Measurements from ENCODE around the gene ABCA13. TPM values are rescaled to one million over a fixed set of nuclear protein-coding genes. Genes with fewer than 3 reads are reported as not detected.

Gene ABCA13
- polyA plus RNA-seq, 1 of the 3 experiments (the other 2 are of a cell fraction), result not detected

GRCh38 chr7:48262606-48263310 lies 91.5 kb downstream of the ABCA13 start:
- H3K4me2 ChIP-seq, result no peak overlapping the region

GRCh38 chr7:48263311-48263650 lies 92.0 kb downstream of the ABCA13 start:
- H3K27ac ChIP-seq (ENCODE audit: low read depth in 2 of 2, low read length in 1 of 2), result no peak overlapping the region
- WGBS (ENCODE audit: low lambda C conversion rate), result 11% methylated on average over 2 of the region's 2 CpGs

More at GRCh38 chr7:48262606-48263310, 91.5 kb downstream of the ABCA13 start:
- Histone ChIP-seq H3K9me2 (no peaks in the 10 kb centered on the region; the same call in 1 of the 2 replicates), H3K4me1 (ENCODE audit: control insufficient read depth in 1 of 2, insufficient read depth in 2 of 2, low read depth in 1 of 2, low read length in 1 of 2) (no peaks in the 10 kb centered on the region), H2AFZ (ENCODE audit: low read depth) (no peak overlapping the region), H3K36me3 (replicated peaks in 1 of 2; ENCODE audit: control insufficient read depth in 1 of 2, insufficient read depth in 2 of 2, low read length in 1 of 2) (no peaks in the 10 kb centered on the region), H3K9ac (no peak overlapping the region), H3K9me3 (no peaks in the 10 kb centered on the region), H3K27me3 (ENCODE audit: insufficient read depth) (peaks cover 6% of the 10 kb centered on the region; the same call in 1 of the 2 replicates), H3F3A (replicated peaks; ENCODE audit: insufficient read depth) (no peaks in the 10 kb centered on the region), H3K4me3 (ENCODE audit: low read depth in 2 of 2, low read length in 1 of 2) (no peak overlapping the region), H3K27ac (ENCODE audit: low read depth in 2 of 2, low read length in 1 of 2) (no peak overlapping the region), H3K79me2 (ENCODE audit: insufficient read depth) (no peaks in the 10 kb centered on the region), H4K20me1 (ENCODE audit: insufficient read depth) (no peaks in the 10 kb centered on the region)
- POLR2A ChIA-PET, result no interaction called here
- TF ChIP-seq RCOR1 (IDR thresholded peaks at IDR 0.05; ENCODE audit: low read length), result no peak
- no peak for TF ChIP-seq RFX5 (IDR thresholded peaks at IDR 0.05; ENCODE audit: low read length)
- no peak for TF ChIP-seq TCF12 (IDR thresholded peaks at IDR 0.05)
- no peak for TF ChIP-seq TEAD4 (IDR thresholded peaks at IDR 0.05; ENCODE audit: borderline replicate concordance, insufficient read depth)
- no peak for TF ChIP-seq FOXJ3 (CRISPR knock-in tag; IDR thresholded peaks at IDR 0.05)
- no peak for TF ChIP-seq USF1 (IDR thresholded peaks at IDR 0.05; ENCODE audit: borderline replicate concordance, low read depth)
- TF ChIP-seq ELF1 (IDR thresholded peaks at IDR 0.05), result no peak
- DNase-seq, result no peak
- 0% methylated on average over 1 of the region's 1 CpG for WGBS (ENCODE audit: low lambda C conversion rate)
- CTCF ChIA-PET, result interaction anchor here (0.7 to 1.0 kb wide), 2 partner anchors 10 to 36 kb away, joined by 3 read pairs; no protein-coding TSS in a partner anchor

GRCh38 chr7:48269066-48269465 lies 97.8 kb downstream of the ABCA13 start:
- Histone ChIP-seq H3F3A (replicated peaks; ENCODE audit: insufficient read depth) (no peaks in the 10 kb centered on the region), H4K20me1 (ENCODE audit: insufficient read depth) (no peaks in the 10 kb centered on the region), H3K36me3 (replicated peaks in 1 of 2; ENCODE audit: control insufficient read depth in 1 of 2, insufficient read depth in 2 of 2, low read length in 1 of 2) (no peaks in the 10 kb centered on the region), H3K4me3 (ENCODE audit: low read depth in 2 of 2, low read length in 1 of 2) (no peak overlapping the region), H3K9me3 (no peaks in the 10 kb centered on the region), H3K79me2 (ENCODE audit: insufficient read depth) (no peaks in the 10 kb centered on the region), H3K4me1 (ENCODE audit: control insufficient read depth in 1 of 2, insufficient read depth in 2 of 2, low read depth in 1 of 2, low read length in 1 of 2) (no peaks in the 10 kb centered on the region), H3K4me2 (no peak overlapping the region), H2AFZ (ENCODE audit: low read depth) (no peak overlapping the region), H3K9ac (no peak overlapping the region), H3K27ac (ENCODE audit: low read depth in 2 of 2, low read length in 1 of 2) (no peak overlapping the region), H3K27me3 (ENCODE audit: insufficient read depth) (no peaks in the 10 kb centered on the region), H3K9me2 (peaks cover 3% of the 10 kb centered on the region; the same call in 1 of the 2 replicates)
- POLR2A ChIA-PET, result no interaction called here
- CTCF ChIA-PET, result interaction anchor here (1.5 to 1.7 kb wide), 2 partner anchors 10 to 43 kb away, joined by 3 to 4 read pairs; no protein-coding TSS in a partner anchor
- 4% methylated on average over 1 of the region's 1 CpG for WGBS (ENCODE audit: low lambda C conversion rate)
- DNase-seq, result no peak
- TF ChIP-seq MEF2A (IDR thresholded peaks at IDR 0.05; ENCODE audit: borderline replicate concordance, low read depth), result no peak
- no peak for TF ChIP-seq YY1 (IDR thresholded peaks at IDR 0.05; ENCODE audit: low read depth)
- no peak for TF ChIP-seq ELF1 (IDR thresholded peaks at IDR 0.05)
- TF ChIP-seq MXI1 (IDR thresholded peaks at IDR 0.05; ENCODE audit: low read depth, low read length), result no peak
- no peak for TF ChIP-seq REST (IDR thresholded peaks at IDR 0.05; ENCODE audit: low read depth, low read length)
- no peak for TF ChIP-seq USF1 (IDR thresholded peaks at IDR 0.05; ENCODE audit: borderline replicate concordance, low read depth)
- TF ChIP-seq FOXJ3 (CRISPR knock-in tag; IDR thresholded peaks at IDR 0.05), result no peak
- TF ChIP-seq RXRA (IDR thresholded peaks at IDR 0.05; ENCODE audit: borderline replicate concordance, low read depth), result no peak
- no peak for TF ChIP-seq JUND (IDR thresholded peaks at IDR 0.05)
- TF ChIP-seq POLR2AphosphoS5 (IDR thresholded peaks at IDR 0.05; ENCODE audit: low read depth, low read length), result no peak
- TF ChIP-seq FOXM1 (IDR thresholded peaks at IDR 0.05; ENCODE audit: low read depth), result no peak
- TF ChIP-seq EZH2phosphoT487 (IDR thresholded peaks at IDR 0.05; ENCODE audit: borderline replicate concordance, low read depth), result no peak
- no peak for TF ChIP-seq TEAD4 (IDR thresholded peaks at IDR 0.05; ENCODE audit: borderline replicate concordance, insufficient read depth)

More at GRCh38 chr7:48263311-48263650, 92.0 kb downstream of the ABCA13 start:
- TF ChIP-seq RXRA (IDR thresholded peaks at IDR 0.05; ENCODE audit: borderline replicate concordance, low read depth) (no peak), RCOR1 (IDR thresholded peaks at IDR 0.05; ENCODE audit: low read length) (no peak)
- no peaks in the 10 kb centered on the region for H3K9me3 ChIP-seq
- POLR2A ChIA-PET, result no interaction called here
- H3F3A ChIP-seq (replicated peaks; ENCODE audit: insufficient read depth), result no peaks in the 10 kb centered on the region
- no peak overlapping the region for H3K4me2 ChIP-seq
- no peak for DNase-seq
- CTCF ChIA-PET, result no interaction called here
- H3K27me3 ChIP-seq (ENCODE audit: insufficient read depth), result peaks cover 6% of the 10 kb centered on the region; the same call in 1 of the 2 replicates
- no peaks in the 10 kb centered on the region for H3K79me2 ChIP-seq (ENCODE audit: insufficient read depth)
- no peak overlapping the region for H3K4me3 ChIP-seq (ENCODE audit: low read depth in 2 of 2, low read length in 1 of 2)
- H3K4me1 ChIP-seq (ENCODE audit: control insufficient read depth in 1 of 2, insufficient read depth in 2 of 2, low read depth in 1 of 2, low read length in 1 of 2), result no peaks in the 10 kb centered on the region
- no peak overlapping the region for H3K9ac ChIP-seq
- no peaks in the 10 kb centered on the region for H3K36me3 ChIP-seq (replicated peaks in 1 of 2; ENCODE audit: control insufficient read depth in 1 of 2, insufficient read depth in 2 of 2, low read length in 1 of 2)
- no peaks in the 10 kb centered on the region; the same call in 1 of the 2 replicates for H3K9me2 ChIP-seq
- H2AFZ ChIP-seq (ENCODE audit: low read depth), result no peak overlapping the region
- H4K20me1 ChIP-seq (ENCODE audit: insufficient read depth), result no peaks in the 10 kb centered on the region
